HEK293 (cell line): ENCODE data around the gene CD276.

Source experiments
- SETDB1 ChIP-seq: IDR thresholded peaks from one replicate; pipeline ENCODE4 v1.6.1; 2017; ENCODE audit warnings: mild to moderate bottlenecking, low read length, moderate library complexity, mixed read lengths; ENCODE audit not compliant: insufficient read length
- ZBTB8A ChIP-seq: fragments of 450-650 bp; formaldehyde crosslinking; IDR thresholded peaks from 2 replicates; pipeline ENCODE4 v1.5.1; 2016; ENCODE audit warnings: missing biosample characterization, missing genetic modification characterization
- ZFP3 ChIP-seq: fragments of 450-650 bp; formaldehyde crosslinking; IDR thresholded peaks from 2 replicates; pipeline ENCODE4 v1.5.1; 2016; ENCODE audit warnings: low read depth, missing biosample characterization, missing genetic modification characterization
- ZNF112 ChIP-seq: fragments of 450-650 bp; formaldehyde crosslinking; IDR thresholded peaks from 2 replicates; pipeline ENCODE4 v1.5.0; 2017; ENCODE audit warnings: missing biosample characterization, missing genetic modification characterization
- ZNF239 ChIP-seq: fragments of 450-650 bp; formaldehyde crosslinking; IDR thresholded peaks from 2 replicates; pipeline ENCODE4 v1.5.1; 2016; ENCODE audit warnings: missing biosample characterization, missing genetic modification characterization
- ZNF248 ChIP-seq: fragments of 450-650 bp; formaldehyde crosslinking; IDR thresholded peaks from 2 replicates; pipeline ENCODE4 v1.5.1; 2017; ENCODE audit warnings: missing biosample characterization, missing genetic modification characterization
- ZNF37A ChIP-seq: fragments of 450-650 bp; IDR thresholded peaks from 2 replicates; pipeline ENCODE4 v1.5.1; 2018; ENCODE audit warnings: missing biosample characterization, missing genetic modification characterization
- ZNF521 ChIP-seq: fragments of 450-650 bp; formaldehyde crosslinking; IDR thresholded peaks from 2 replicates; pipeline ENCODE4 v1.5.1; 2017; ENCODE audit warnings: missing biosample characterization, mild to moderate bottlenecking, missing genetic modification characterization
- ZNF585B ChIP-seq: fragments of 450-650 bp; formaldehyde crosslinking; IDR thresholded peaks from 2 replicates; pipeline ENCODE4 v1.5.1; 2016; ENCODE audit warnings: missing biosample characterization, missing genetic modification characterization
- ZNF660 ChIP-seq: fragments of 450-650 bp; IDR thresholded peaks from 2 replicates; pipeline ENCODE4 v1.5.1; 2018; ENCODE audit warnings: missing biosample characterization, mild to moderate bottlenecking, missing genetic modification characterization
- ZNF777 ChIP-seq: fragments of 450-650 bp; formaldehyde crosslinking; IDR thresholded peaks from 2 replicates; pipeline ENCODE4 v1.5.1; 2017; ENCODE audit warnings: missing biosample characterization, missing genetic modification characterization, borderline replicate concordance
- TF ChIP-seq, protein P1 (sequence below): fragments of 450-650 bp; formaldehyde crosslinking; IDR thresholded peaks from 2 replicates; pipeline ENCODE4 v1.5.1; 2016; ENCODE audit warnings: missing biosample characterization, missing genetic modification characterization
- TF ChIP-seq, protein P2 (sequence below): fragments of 450-650 bp; formaldehyde crosslinking; IDR thresholded peaks from 2 replicates; pipeline ENCODE4 v1.5.1; 2016; ENCODE audit warnings: missing biosample characterization, missing genetic modification characterization
- TF ChIP-seq, protein P3 (sequence below): fragments of 450-650 bp; formaldehyde crosslinking; IDR thresholded peaks from 2 replicates; pipeline ENCODE4 v1.5.1; 2016; ENCODE audit warnings: missing biosample characterization, missing genetic modification characterization

DNA sequence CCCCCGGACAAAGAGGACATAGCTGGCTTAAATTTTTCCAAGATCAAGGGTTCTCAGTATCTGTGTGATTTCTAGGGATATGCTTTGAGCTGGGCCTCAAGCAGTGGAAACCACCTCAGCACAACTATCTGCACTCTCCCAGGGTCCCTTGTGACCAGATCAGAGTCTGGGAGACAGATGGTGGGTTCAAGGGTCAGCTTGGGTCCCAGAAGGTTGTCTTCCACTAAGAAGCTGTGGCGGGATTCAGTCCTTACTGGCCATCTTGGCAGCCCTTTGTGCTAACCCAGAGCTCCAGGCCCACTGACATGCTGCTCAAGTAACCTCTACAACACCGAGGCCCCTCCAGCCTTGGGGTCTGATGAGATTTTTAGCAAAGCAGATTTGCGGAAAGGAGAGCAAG is 66.3 kb downstream of the CD276 start:
- TF ChIP-seq ZNF660 (tag by site-specific recombination) = no peak
- TF ChIP-seq, protein P1, sequence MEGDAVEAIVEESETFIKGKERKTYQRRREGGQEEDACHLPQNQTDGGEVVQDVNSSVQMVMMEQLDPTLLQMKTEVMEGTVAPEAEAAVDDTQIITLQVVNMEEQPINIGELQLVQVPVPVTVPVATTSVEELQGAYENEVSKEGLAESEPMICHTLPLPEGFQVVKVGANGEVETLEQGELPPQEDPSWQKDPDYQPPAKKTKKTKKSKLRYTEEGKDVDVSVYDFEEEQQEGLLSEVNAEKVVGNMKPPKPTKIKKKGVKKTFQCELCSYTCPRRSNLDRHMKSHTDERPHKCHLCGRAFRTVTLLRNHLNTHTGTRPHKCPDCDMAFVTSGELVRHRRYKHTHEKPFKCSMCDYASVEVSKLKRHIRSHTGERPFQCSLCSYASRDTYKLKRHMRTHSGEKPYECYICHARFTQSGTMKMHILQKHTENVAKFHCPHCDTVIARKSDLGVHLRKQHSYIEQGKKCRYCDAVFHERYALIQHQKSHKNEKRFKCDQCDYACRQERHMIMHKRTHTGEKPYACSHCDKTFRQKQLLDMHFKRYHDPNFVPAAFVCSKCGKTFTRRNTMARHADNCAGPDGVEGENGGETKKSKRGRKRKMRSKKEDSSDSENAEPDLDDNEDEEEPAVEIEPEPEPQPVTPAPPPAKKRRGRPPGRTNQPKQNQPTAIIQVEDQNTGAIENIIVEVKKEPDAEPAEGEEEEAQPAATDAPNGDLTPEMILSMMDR (tag by site-specific recombination) = no peak
- no peak for TF ChIP-seq ZNF248 (tag by site-specific recombination)
- no peak for TF ChIP-seq ZNF585B (tag by site-specific recombination)
- TF ChIP-seq ZNF37A (tag by site-specific recombination) = no peak
- TF ChIP-seq ZNF239 (tag by site-specific recombination) = no peak
- TF ChIP-seq ZNF521 (tag by site-specific recombination) = no peak
- TF ChIP-seq, protein P2, sequence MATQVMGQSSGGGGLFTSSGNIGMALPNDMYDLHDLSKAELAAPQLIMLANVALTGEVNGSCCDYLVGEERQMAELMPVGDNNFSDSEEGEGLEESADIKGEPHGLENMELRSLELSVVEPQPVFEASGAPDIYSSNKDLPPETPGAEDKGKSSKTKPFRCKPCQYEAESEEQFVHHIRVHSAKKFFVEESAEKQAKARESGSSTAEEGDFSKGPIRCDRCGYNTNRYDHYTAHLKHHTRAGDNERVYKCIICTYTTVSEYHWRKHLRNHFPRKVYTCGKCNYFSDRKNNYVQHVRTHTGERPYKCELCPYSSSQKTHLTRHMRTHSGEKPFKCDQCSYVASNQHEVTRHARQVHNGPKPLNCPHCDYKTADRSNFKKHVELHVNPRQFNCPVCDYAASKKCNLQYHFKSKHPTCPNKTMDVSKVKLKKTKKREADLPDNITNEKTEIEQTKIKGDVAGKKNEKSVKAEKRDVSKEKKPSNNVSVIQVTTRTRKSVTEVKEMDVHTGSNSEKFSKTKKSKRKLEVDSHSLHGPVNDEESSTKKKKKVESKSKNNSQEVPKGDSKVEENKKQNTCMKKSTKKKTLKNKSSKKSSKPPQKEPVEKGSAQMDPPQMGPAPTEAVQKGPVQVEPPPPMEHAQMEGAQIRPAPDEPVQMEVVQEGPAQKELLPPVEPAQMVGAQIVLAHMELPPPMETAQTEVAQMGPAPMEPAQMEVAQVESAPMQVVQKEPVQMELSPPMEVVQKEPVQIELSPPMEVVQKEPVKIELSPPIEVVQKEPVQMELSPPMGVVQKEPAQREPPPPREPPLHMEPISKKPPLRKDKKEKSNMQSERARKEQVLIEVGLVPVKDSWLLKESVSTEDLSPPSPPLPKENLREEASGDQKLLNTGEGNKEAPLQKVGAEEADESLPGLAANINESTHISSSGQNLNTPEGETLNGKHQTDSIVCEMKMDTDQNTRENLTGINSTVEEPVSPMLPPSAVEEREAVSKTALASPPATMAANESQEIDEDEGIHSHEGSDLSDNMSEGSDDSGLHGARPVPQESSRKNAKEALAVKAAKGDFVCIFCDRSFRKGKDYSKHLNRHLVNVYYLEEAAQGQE = no peak
- TF ChIP-seq ZFP3 (tag by site-specific recombination) = no peak
- TF ChIP-seq ZNF777 (tag by site-specific recombination) = no peak
- no peak for TF ChIP-seq ZBTB8A (tag by site-specific recombination)
- TF ChIP-seq SETDB1 = no peak
- TF ChIP-seq, protein P3, sequence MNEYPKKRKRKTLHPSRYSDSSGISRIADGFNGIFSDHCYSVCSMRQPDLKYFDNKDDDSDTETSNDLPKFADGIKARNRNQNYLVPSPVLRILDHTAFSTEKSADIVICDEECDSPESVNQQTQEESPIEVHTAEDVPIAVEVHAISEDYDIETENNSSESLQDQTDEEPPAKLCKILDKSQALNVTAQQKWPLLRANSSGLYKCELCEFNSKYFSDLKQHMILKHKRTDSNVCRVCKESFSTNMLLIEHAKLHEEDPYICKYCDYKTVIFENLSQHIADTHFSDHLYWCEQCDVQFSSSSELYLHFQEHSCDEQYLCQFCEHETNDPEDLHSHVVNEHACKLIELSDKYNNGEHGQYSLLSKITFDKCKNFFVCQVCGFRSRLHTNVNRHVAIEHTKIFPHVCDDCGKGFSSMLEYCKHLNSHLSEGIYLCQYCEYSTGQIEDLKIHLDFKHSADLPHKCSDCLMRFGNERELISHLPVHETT (tag by site-specific recombination) = no peak
- no peak for TF ChIP-seq ZNF112 (tag by site-specific recombination)
